ENCODE results near the gene KRTAP10-9.
"Not testable (repeated sequence)": the region's sequence is repeated elsewhere in the genome, so short reads cannot be mapped to it uniquely, and the experiment has no call there.

The KRTAP10-9 gene

GRCh38 chr21:44596068-44596725, 30.7 kb upstream of the KRTAP10-9 start:
- no peak for DNase-seq

- DNase-seq, result peak; percentile 25
These were observed 28.8 kb upstream of the KRTAP10-9 start for GRCh38 chr21:44598061-44598460.

- no peak for DNase-seq
These were observed 27.4 kb upstream of the KRTAP10-9 start for GRCh38 chr21:44599264-44600029.

GRCh38 chr21:44600118-44600978, 26.5 kb upstream of the KRTAP10-9 start, which contains the start of gene KRTAP10-7:
TSS of gene KRTAP10-7 (plus strand) at chr21:44600597. CDS start at chr21:44600622, 25 bp downstream.
- DNase-seq, result not testable (repeated sequence)

GRCh38 chr21:44601091-44601490, 25.8 kb upstream of the KRTAP10-9 start:
- DNase-seq, result not testable (repeated sequence)

- no peak for DNase-seq
These were observed 25.1 kb upstream of the KRTAP10-9 start for GRCh38 chr21:44601596-44602462.

GRCh38 chr21:44602463-44602850, 24.4 kb upstream of the KRTAP10-9 start:
- DNase-seq, result no peak

GRCh38 chr21:44603109-44603875, 23.6 kb upstream of the KRTAP10-9 start:
- DNase-seq, result no peak

GRCh38 chr21:44603911-44604310, 23.0 kb upstream of the KRTAP10-9 start:
- no peak for DNase-seq

- DNase-seq, result no peak
These were observed 20.4 kb upstream of the KRTAP10-9 start for GRCh38 chr21:44606495-44606894.

- no peak for DNase-seq
These were observed 17.7 kb upstream of the KRTAP10-9 start for GRCh38 chr21:44609193-44609592.

- DNase-seq, result not testable (repeated sequence)
These were observed 16.6 kb upstream of the KRTAP10-9 start for GRCh38 chr21:44610157-44610843.

- DNase-seq, result no peak
These were observed 15.3 kb upstream of the KRTAP10-9 start for GRCh38 chr21:44611551-44611950.

- no peak for DNase-seq
These were observed 14.8 kb upstream of the KRTAP10-9 start, which contains the start of gene KRTAP10-8 for GRCh38 chr21:44612029-44612486. TSS of gene KRTAP10-8 (plus strand) at chr21:44612079. CDS start at chr21:44612101, 22 bp downstream.

GRCh38 chr21:44612669-44613229, 14.1 kb upstream of the KRTAP10-9 start:
- no peak for DNase-seq

GRCh38 chr21:44613386-44614155, 13.3 kb upstream of the KRTAP10-9 start:
- no peak for DNase-seq

- DNase-seq, result no peak
These were observed 12.7 kb upstream of the KRTAP10-9 start for GRCh38 chr21:44614161-44614631.

GRCh38 chr21:44614961-44615391, 11.9 kb upstream of the KRTAP10-9 start:
- DNase-seq, result no peak

GRCh38 chr21:44615466-44615865, 11.4 kb upstream of the KRTAP10-9 start:
- DNase-seq, result no peak
